ENCODE results near the gene LIMK1.

The LIMK1 gene

GRCh38 chr7:74056096-74056915, 27.3 kb upstream of the LIMK1 start:
- no peak for DNase-seq (ENCODE audit: low spot score)

DNA sequence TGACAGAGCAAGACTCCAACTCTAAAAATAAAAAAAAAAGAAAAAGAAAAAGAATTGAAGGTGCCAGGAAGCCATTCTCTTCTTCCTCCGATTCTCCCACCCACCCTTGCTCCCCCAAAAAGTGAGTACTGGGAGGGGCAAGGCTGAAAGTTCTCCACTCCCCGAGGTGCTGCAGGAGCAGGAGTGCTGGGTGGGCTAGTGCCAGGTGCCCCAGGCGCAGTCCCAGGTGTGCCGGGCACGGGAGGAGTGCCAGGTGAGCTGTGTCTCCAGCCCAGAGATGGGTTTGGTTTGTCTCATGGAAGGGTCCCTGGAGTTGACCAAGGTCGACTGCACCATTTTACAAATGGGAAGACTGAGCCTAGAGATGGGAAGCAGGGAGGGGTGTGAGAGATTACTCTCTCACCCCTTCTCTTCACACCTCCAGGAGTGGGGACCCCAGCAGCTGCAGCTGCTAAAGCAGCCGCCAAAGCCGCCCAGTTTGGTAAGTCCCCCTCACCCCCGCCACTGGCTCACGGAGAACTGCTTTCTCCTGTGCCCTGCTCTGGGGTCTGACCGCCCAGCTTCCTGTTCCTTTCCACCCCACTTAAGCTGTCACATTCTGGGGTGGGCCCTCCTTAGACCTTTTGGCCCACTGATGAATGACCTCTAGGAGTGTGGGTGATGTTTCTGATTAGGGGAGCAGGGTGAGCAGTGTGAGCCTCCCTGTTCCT, 26.2 kb upstream of the LIMK1 start:
- DNase-seq (ENCODE audit: low spot score): no peak

GRCh38 chr7:74057987-74058386, 25.6 kb upstream of the LIMK1 start:
- no peak for DNase-seq (ENCODE audit: low spot score)

DNA sequence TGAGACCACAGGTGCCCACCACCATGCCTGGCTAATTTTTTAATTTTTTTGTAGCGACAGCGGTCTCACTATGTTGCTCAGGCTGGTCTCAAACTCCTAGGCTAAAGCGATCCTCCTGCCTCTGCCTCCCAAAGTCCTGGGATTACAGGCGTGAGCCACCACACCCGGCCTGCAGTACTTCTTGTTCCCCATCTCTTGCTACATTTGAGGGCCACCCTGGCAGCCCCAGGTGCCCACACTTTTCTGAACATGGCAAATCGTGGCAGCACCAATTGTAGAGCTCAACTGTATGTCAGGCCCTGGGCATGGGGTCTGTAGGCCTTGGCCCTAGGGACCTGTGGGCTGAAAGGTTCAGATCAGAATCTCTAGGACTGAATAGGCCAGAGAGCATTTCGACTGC, 25.1 kb upstream of the LIMK1 start:
- DNase-seq (ENCODE audit: low spot score): no peak

DNA sequence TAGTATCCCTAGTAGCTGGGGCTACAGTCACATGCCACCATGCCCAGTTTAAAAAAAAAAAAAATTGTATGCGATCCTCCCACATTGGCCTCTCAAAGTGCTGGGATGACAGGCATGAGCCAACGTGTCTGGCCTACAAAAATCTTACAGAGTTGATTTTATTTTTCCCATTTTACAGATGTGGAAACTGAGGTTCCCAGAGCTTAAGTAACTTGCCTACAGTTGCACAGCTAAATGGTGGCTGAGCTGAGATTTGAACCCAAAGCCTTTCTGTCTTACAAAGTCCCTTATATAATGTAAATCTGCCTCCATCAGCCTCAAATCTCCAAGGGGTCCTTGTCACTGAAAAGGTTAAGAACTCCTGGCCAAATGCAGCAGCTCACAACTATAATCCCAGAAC, 24.6 kb upstream of the LIMK1 start:
- DNase-seq (ENCODE audit: low spot score): no peak

- DNase-seq (ENCODE audit: low spot score): peak; percentile 78
Observed at GRCh38 chr7:74059681-74060588, 23.7 kb upstream of the LIMK1 start.

GRCh38 chr7:74061840-74062539, 21.6 kb upstream of the LIMK1 start:
- peak; percentile 96 for DNase-seq (ENCODE audit: low spot score)

GRCh38 chr7:74063223-74063641, 20.4 kb upstream of the LIMK1 start:
- DNase-seq (ENCODE audit: low spot score): no peak

GRCh38 chr7:74063646-74064045, 20.0 kb upstream of the LIMK1 start:
- no peak for DNase-seq (ENCODE audit: low spot score)

DNA sequence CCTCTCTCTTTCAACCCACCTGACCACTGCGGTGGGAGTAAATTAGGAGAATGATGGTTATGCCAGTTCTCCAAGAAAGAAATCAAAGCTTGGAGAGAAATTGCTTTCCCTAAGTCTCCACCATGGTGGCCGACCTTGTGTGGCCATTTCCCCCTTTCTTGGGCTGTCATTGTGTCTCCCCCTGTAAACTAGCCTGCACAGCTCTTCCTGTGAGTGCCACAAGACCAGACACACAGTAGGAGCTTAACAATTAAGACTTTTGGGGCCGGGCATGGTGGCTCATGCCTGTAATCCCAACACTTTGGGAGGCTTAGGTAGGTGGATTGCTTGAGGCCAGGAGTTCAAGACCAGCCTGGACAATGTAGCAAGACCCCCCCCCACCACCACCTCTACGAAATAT, 18.9 kb upstream of the LIMK1 start:
- no peak for DNase-seq (ENCODE audit: low spot score)

GRCh38 chr7:74066626-74067025, 17.0 kb upstream of the LIMK1 start:
- no peak for DNase-seq (ENCODE audit: low spot score)

- no peak for DNase-seq (ENCODE audit: low spot score)
Observed at GRCh38 chr7:74068378-74069085, 15.1 kb upstream of the LIMK1 start.

DNA sequence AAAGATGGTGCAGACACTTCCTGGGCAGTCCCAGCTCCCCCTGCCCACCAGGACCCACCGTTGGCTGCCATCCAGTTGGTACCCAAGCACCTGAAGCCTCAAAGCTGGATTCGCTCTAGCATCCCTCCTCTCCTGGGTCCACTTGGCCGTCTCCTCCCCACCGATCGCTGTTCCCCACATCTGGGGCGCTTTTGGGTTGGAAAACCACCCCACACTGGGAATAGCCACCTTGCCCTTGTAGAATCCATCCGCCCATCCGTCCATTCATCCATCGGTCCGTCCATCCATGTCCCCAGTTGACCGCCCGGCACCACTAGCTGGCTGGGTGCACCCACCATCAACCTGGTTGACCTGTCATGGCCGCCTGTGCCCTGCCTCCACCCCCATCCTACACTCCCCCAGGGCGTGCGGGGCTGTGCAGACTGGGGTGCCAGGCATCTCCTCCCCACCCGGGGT, 14.5 kb upstream of the LIMK1 start:
- no peak for DNase-seq (ENCODE audit: low spot score)

DNA sequence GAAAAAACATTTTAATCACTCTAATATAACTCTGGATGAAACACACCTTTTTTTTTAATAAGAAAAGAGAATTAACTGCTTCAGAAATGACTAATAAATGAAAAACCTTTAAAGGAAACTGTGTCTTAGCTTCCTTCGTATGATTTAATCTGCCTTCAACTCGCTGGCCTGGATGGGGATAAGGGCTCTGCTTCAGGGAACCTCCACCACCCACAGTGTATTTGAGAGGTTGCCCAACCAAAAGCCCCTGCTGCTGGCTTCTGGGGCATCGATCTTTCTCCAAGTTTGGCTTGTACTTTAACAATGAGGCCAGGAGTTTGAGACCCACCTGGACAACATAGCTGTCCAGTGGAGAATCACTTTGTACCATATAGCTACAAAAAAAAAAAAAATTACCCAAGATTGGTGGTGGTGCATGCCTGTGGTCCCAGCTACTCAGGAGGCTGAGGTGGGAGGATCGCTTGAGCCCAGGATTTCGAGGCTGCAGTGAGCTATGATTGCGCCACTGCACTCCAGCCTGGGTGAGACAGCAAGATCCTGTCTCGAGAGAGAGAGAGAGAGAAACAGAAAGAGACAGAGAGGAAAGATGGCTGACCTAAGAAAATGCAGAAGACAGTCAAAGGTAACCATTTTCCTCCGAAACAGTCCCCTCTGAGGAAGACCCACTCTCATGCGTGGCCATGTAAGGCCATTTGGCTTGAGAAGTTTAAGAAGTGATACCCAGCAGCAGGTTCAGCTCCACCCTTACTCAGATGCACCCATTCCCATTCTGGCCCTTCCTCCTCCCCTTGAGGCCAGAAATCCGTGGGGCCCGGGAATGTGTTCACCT, 13.6 kb upstream of the LIMK1 start:
- no peak for DNase-seq (ENCODE audit: low spot score)

- no peak for DNase-seq (ENCODE audit: low spot score)
Observed at GRCh38 chr7:74070619-74070921, 13.0 kb upstream of the LIMK1 start.

GRCh38 chr7:74071121-74071520, 12.5 kb upstream of the LIMK1 start:
- no peak for DNase-seq (ENCODE audit: low spot score)

DNA sequence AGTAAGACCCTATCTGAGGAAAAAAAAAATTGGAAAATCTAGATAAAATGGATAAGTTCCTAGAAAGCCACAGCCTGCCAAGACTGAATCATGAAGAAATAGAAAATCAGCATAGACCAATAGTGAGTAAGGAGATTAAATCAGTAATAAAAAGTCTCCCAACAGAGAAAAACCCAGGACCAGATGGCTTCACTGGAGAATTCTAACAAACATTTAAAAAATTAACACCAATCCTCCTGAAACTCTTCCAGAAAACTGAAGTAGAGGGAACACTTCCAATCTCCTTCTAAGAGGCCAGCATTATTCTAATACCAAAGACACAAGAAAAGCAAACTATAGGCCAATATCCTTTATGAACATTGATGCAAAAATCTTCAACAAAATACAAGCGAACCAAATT, 8.8 kb upstream of the LIMK1 start:
- DNase-seq (ENCODE audit: low spot score): no peak

DNA sequence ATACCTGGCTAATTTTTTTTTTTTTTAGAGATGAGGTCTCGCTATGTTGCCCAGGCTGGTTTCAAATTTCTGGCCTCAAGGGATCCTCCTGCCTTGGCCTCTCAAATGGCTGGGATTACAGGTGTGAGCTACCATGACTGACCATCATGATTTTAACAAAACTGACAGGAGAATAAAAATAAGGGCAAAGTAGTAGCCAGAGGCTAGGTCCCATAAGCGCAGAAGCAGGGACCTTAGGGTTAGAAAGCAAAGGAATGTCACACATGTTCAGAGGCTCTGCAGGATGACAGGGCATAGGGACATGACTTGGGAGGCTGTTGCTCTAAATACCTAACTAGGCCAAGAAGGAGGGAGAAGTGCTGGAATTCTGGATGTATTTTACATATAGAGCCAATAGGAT, 5.1 kb upstream of the LIMK1 start:
- no peak for DNase-seq (ENCODE audit: low spot score)

DNA sequence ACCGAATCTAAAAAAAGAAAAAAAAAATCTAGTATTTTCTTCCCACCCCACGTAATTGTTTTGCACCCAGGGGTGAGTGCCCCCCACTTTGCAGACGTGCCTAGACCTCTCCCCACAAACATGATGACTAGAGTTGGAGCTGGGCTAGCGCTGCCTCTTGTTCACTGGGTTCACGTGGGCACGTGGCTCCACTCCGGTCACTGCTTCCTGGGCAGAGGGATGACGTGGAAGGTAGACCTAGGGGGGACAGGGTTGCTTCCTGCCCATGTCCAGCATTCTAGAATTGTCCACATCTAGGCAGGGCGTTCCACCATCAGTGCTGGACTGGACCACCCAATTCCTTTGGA, 861 bp upstream of the LIMK1 start:
- no peak for DNase-seq (ENCODE audit: low spot score)

DNA sequence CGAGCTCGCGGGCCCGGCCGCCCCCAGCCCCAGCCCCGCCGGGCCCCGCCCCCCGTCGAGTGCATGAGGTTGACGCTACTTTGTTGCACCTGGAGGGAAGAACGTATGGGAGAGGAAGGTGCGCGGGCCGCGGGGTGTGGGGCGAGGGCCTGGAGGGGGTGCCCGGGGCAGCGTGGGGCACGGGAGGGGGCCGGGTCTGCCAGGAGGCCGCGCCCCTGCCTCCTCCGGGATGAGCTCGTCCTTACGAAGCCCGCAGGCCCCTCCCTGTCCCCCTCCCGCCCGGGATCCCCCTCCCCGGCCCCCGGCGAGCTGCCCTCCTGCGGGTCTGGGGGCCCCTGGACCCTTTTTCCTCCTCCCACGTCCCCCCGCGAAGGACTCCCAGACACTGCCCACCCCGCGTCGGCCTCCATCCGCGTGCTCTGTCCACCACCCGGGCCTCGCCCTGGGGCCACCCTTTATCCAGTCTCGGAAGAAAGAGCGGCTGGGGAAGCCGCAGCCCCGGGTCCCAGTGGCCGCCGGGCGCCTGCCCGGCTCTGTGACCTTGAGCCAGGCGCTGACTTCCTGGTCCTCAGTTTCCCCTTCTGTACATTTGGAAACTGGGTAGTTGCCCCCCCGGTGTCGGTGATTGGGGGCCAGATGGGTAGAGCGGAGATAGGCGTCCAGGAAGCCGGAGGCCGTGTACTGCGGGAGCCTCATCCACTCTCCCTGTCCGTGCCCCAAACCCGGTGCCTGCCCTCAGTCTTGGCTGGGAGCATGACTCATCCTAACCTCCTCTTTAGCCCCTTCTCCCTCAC, 521 bp downstream of the LIMK1 start:
- DNase-seq (ENCODE audit: low spot score): peak; percentile 65
